ENCODE data around the gene UQCR10. TPM values are rescaled to one million over a fixed set of nuclear protein-coding genes. Genes with fewer than 3 reads are reported as not detected.

The UQCR10 gene
- total RNA-seq, 1 experiment from 2014 or later, result 119 TPM

DNA sequence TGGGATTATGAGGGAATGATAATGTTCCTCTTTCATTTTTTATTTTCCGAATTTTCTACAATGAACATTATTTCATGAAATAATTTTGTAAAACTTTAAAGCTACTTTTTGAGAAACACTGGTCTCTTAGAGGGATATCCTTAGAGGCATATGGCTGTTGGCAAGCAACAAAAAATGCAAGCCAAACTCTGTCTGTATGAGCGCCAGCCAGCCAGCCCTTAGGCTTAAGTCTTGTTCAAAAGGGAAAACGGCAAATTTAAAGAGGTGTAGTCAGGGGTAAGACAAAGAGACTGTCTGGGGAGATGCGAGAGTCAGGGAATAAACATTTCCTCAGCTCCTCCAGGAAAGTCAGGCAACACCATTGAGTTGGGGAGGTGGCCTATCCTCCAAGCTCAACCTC, 48.4 kb downstream of the UQCR10 start:
- no TSS peak for BruUV-seq (replicated peaks)
- Histone ChIP-seq H2AFZ (ENCODE audit: low read depth, low read length, poor library complexity, severe bottlenecking) (no peak overlapping the region), H3K27ac (ENCODE audit: low read depth, low read length) (no peak overlapping the region), H3K9ac (ENCODE audit: low read length) (no peak overlapping the region), H3K4me3 (replicated peaks in 1 of 2; ENCODE audit: low read depth in 1 of 2, low read length in 2 of 2) (no peak overlapping the region), H3K36me3 (ENCODE audit: control insufficient read depth in 1 of 2, insufficient read depth in 2 of 2, low read length in 2 of 2) (peaks cover 26 to 51% of the 10 kb centered on the region in 2 experiments), H3K79me2 (ENCODE audit: insufficient read depth, low read length) (no peaks in the 10 kb centered on the region), H4K20me1 (ENCODE audit: insufficient read depth) (no peaks in the 10 kb centered on the region), H3K9me3 (ENCODE audit: control insufficient read depth in 1 of 2, insufficient read depth in 1 of 2, low read depth in 1 of 2, low read length in 2 of 2) (no peaks in the 10 kb centered on the region), H3K27me3 (ENCODE audit: insufficient read depth, low read length) (no peaks in the 10 kb centered on the region), H3K9me2 (ENCODE audit: insufficient read depth) (no peaks in the 10 kb centered on the region), H3K4me2 (ENCODE audit: low read length) (no peak overlapping the region), H3K4me1 (ENCODE audit: control insufficient read depth in 1 of 2, insufficient read depth in 2 of 2, low read length in 2 of 2) (peaks cover 0 to 9% of the 10 kb centered on the region in 2 experiments; a peak in 1 of 4 replicates)
- ATAC-seq (no peak), DNase-seq (ENCODE audit: low read depth, low spot score) (no peak)
- ChIA-PET POLR2A (interaction anchor here (0.6 kb wide), 1 partner anchor 10 kb away, joined by 4 read pairs; no protein-coding TSS in a partner anchor), CTCF (interaction anchor here (1.0 kb wide), 1 partner anchor 190 kb away, joined by 3 read pairs; no protein-coding TSS in a partner anchor), RAD21 (ENCODE audit: low non-redundant PET in 1 of 2, low total read pairs in 2 of 2, uncharacterized antibody in 2 of 2, unreplicated experiment in 2 of 2) (interaction anchor here in 1 of 2 experiments (0.6 kb wide), 1 partner anchor 8 kb away, joined by 4 read pairs; no protein-coding TSS in a partner anchor)
- TF ChIP-seq ZFX (IDR thresholded peaks at IDR 0.05) (no peak), EZH2phosphoT487 (IDR thresholded peaks at IDR 0.05; ENCODE audit: borderline replicate concordance) (no peak)
- intact Hi-C loops (cut with micrococcal nuclease), result no loop called here

DNA sequence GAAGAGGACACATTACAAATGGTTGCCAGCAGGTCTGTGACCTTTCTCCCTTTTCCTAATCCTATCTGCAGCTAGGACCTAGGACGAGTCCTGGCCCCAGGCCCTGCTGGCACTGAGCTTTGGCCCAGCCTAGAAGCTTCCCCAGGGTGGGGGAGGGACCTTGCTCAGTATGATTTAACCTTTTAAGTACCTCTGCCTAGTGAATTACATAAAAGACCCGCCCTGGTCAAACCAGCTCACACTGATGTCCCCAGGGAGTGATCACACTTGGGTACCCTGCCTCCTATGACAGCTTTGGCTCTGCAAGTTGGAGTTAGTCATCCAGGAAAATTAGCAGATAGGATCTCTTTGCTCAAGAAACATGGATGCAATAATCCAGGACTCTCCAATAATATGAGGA, 49.0 kb downstream of the UQCR10 start:
- H3K4me2 ChIP-seq (ENCODE audit: low read length), result no peak overlapping the region
- H3K9me3 ChIP-seq (ENCODE audit: control insufficient read depth in 1 of 2, insufficient read depth in 1 of 2, low read depth in 1 of 2, low read length in 2 of 2), result no peaks in the 10 kb centered on the region
- POLR2A ChIA-PET, result interaction anchor here (0.6 kb wide), 1 partner anchor 10 kb away, joined by 4 read pairs; no protein-coding TSS in a partner anchor
- TF ChIP-seq ELF1 (IDR thresholded peaks at IDR 0.05; ENCODE audit: borderline replicate concordance, low read depth) (no peak), JUND (IDR thresholded peaks at IDR 0.05) (no peak), SP1 (IDR thresholded peaks at IDR 0.05; ENCODE audit: low read depth) (no peak), EZH2 (IDR thresholded peaks at IDR 0.05) (no peak), EZH2phosphoT487 (IDR thresholded peaks at IDR 0.05; ENCODE audit: borderline replicate concordance) (no peak), ZFX (IDR thresholded peaks at IDR 0.05) (no peak)
- TF ChIP-seq, protein P1, sequence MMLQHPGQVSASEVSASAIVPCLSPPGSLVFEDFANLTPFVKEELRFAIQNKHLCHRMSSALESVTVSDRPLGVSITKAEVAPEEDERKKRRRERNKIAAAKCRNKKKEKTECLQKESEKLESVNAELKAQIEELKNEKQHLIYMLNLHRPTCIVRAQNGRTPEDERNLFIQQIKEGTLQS (IDR thresholded peaks at IDR 0.05), result no peak
- H2AFZ ChIP-seq (ENCODE audit: low read depth, low read length, poor library complexity, severe bottlenecking), result no peak overlapping the region
- no peak for ATAC-seq
- H3K9ac ChIP-seq (ENCODE audit: low read length), result no peak overlapping the region
- H3K27ac ChIP-seq (ENCODE audit: low read depth, low read length), result no peak overlapping the region
- H3K4me3 ChIP-seq (replicated peaks in 1 of 2; ENCODE audit: low read depth in 1 of 2, low read length in 2 of 2), result no peak overlapping the region
- intact Hi-C loops (cut with micrococcal nuclease), result no loop called here
- no peaks in the 10 kb centered on the region for H3K27me3 ChIP-seq (ENCODE audit: insufficient read depth, low read length)
- no peak for DNase-seq (ENCODE audit: low read depth, low spot score)
- H3K4me1 ChIP-seq (ENCODE audit: control insufficient read depth in 1 of 2, insufficient read depth in 2 of 2, low read length in 2 of 2), result peaks cover 0 to 12% of the 10 kb centered on the region in 2 experiments; a peak in 2 of 4 replicates
- CTCF ChIA-PET, result interaction anchor here (1.0 kb wide), 1 partner anchor 189 kb away, joined by 3 read pairs; no protein-coding TSS in a partner anchor
- no peaks in the 10 kb centered on the region for H4K20me1 ChIP-seq (ENCODE audit: insufficient read depth)
- no peaks in the 10 kb centered on the region for H3K9me2 ChIP-seq (ENCODE audit: insufficient read depth)
- BruUV-seq (replicated peaks), result no TSS peak
- no peaks in the 10 kb centered on the region for H3K79me2 ChIP-seq (ENCODE audit: insufficient read depth, low read length)
- RAD21 ChIA-PET (ENCODE audit: low non-redundant PET in 1 of 2, low total read pairs in 2 of 2, uncharacterized antibody in 2 of 2, unreplicated experiment in 2 of 2), result interaction anchor here in 1 of 2 experiments (0.6 kb wide), 1 partner anchor 8 kb away, joined by 4 read pairs; no protein-coding TSS in a partner anchor
- peaks cover 23 to 49% of the 10 kb centered on the region in 2 experiments for H3K36me3 ChIP-seq (ENCODE audit: control insufficient read depth in 1 of 2, insufficient read depth in 2 of 2, low read length in 2 of 2)

Data from HCT116 (cell line).